Measurements from ENCODE around the gene DPYSL5.

Gene DPYSL5

GRCh38 chr2:26982102-26982742, 134.3 kb downstream of the DPYSL5 start:
- H3K79me2 ChIP-seq (ENCODE audit: insufficient read depth, low read length), result no peaks in the 10 kb centered on the region
- no peak overlapping the region for H3K9ac ChIP-seq (ENCODE audit: low read depth, low read length)
- DNase-seq (peak; percentile 12), ATAC-seq (ENCODE audit: insufficient read depth, low read depth) (peak; percentile 81)
- H3K4me3 ChIP-seq (ENCODE audit: low read depth in 1 of 2, low read length in 2 of 2), result no peak overlapping the region
- TF ChIP-seq EZH2 (IDR thresholded peaks at IDR 0.05; ENCODE audit: borderline replicate concordance, low read depth, low read length, severe bottlenecking) (no peak), CTCF (IDR thresholded peaks at IDR 0.05; ENCODE audit: borderline replicate concordance, extremely low read depth, low read length, poor library complexity, severe bottlenecking) (peak; percentile 47)
- no peaks in the 10 kb centered on the region for H3K4me1 ChIP-seq (ENCODE audit: insufficient read depth, low read length)
- no peak overlapping the region for H3K27ac ChIP-seq (ENCODE audit: low read length)
- H4K20me1 ChIP-seq (ENCODE audit: insufficient read depth, low read length), result no peaks in the 10 kb centered on the region
- peaks cover 29% of the 10 kb centered on the region for H3K27me3 ChIP-seq (ENCODE audit: insufficient read depth, low read length, poor library complexity)
- H3K9me3 ChIP-seq (ENCODE audit: insufficient read depth, low read length, severe bottlenecking), result no peaks in the 10 kb centered on the region
- H3K4me2 ChIP-seq (ENCODE audit: insufficient read depth, low read length), result no peak overlapping the region
- no peaks in the 10 kb centered on the region for H3K36me3 ChIP-seq (ENCODE audit: insufficient read depth, low read length)
- H2AFZ ChIP-seq (ENCODE audit: low read depth, low read length), result no peak overlapping the region

GRCh38 chr2:26983746-26984145, 135.8 kb downstream of the DPYSL5 start:
- Histone ChIP-seq H3K9ac (ENCODE audit: low read depth, low read length) (no peak overlapping the region), H3K4me3 (ENCODE audit: low read depth in 1 of 2, low read length in 2 of 2) (no peak overlapping the region), H3K9me3 (ENCODE audit: insufficient read depth, low read length, severe bottlenecking) (no peaks in the 10 kb centered on the region), H3K79me2 (ENCODE audit: insufficient read depth, low read length) (no peaks in the 10 kb centered on the region), H3K27ac (ENCODE audit: low read length) (no peak overlapping the region), H3K4me1 (ENCODE audit: insufficient read depth, low read length) (no peaks in the 10 kb centered on the region), H2AFZ (ENCODE audit: low read depth, low read length) (no peak overlapping the region), H3K4me2 (ENCODE audit: insufficient read depth, low read length) (no peak overlapping the region), H3K27me3 (ENCODE audit: insufficient read depth, low read length, poor library complexity) (peaks cover 31% of the 10 kb centered on the region), H4K20me1 (ENCODE audit: insufficient read depth, low read length) (no peaks in the 10 kb centered on the region), H3K36me3 (ENCODE audit: insufficient read depth, low read length) (no peaks in the 10 kb centered on the region)
- no peak for ATAC-seq (ENCODE audit: insufficient read depth, low read depth)
- DNase-seq, result no peak
- TF ChIP-seq CTCF (IDR thresholded peaks at IDR 0.05; ENCODE audit: borderline replicate concordance, extremely low read depth, low read length, poor library complexity, severe bottlenecking), result no peak
- no peak for TF ChIP-seq EZH2 (IDR thresholded peaks at IDR 0.05; ENCODE audit: borderline replicate concordance, low read depth, low read length, severe bottlenecking)

- Histone ChIP-seq H3K27ac (ENCODE audit: low read length) (no peak overlapping the region), H3K36me3 (ENCODE audit: insufficient read depth, low read length) (no peaks in the 10 kb centered on the region), H3K9ac (ENCODE audit: low read depth, low read length) (no peak overlapping the region), H3K9me3 (ENCODE audit: insufficient read depth, low read length, severe bottlenecking) (no peaks in the 10 kb centered on the region), H4K20me1 (ENCODE audit: insufficient read depth, low read length) (no peaks in the 10 kb centered on the region), H3K4me2 (ENCODE audit: insufficient read depth, low read length) (no peak overlapping the region), H3K79me2 (ENCODE audit: insufficient read depth, low read length) (no peaks in the 10 kb centered on the region), H2AFZ (ENCODE audit: low read depth, low read length) (no peak overlapping the region), H3K27me3 (ENCODE audit: insufficient read depth, low read length, poor library complexity) (peaks cover 25% of the 10 kb centered on the region), H3K4me1 (ENCODE audit: insufficient read depth, low read length) (no peaks in the 10 kb centered on the region), H3K4me3 (ENCODE audit: low read depth in 1 of 2, low read length in 2 of 2) (no peak overlapping the region)
- no peak for DNase-seq
- no peak for TF ChIP-seq CTCF (IDR thresholded peaks at IDR 0.05; ENCODE audit: borderline replicate concordance, extremely low read depth, low read length, poor library complexity, severe bottlenecking)
- no peak for ATAC-seq (ENCODE audit: insufficient read depth, low read depth)
Measured at GRCh38 chr2:26985807-26986206, 137.9 kb downstream of the DPYSL5 start.

- Histone ChIP-seq H4K20me1 (ENCODE audit: insufficient read depth, low read length) (no peaks in the 10 kb centered on the region), H3K4me2 (ENCODE audit: insufficient read depth, low read length) (no peak overlapping the region), H3K36me3 (ENCODE audit: insufficient read depth, low read length) (no peaks in the 10 kb centered on the region), H3K4me1 (ENCODE audit: insufficient read depth, low read length) (no peaks in the 10 kb centered on the region), H3K79me2 (ENCODE audit: insufficient read depth, low read length) (no peaks in the 10 kb centered on the region), H3K27ac (ENCODE audit: low read length) (no peak overlapping the region), H3K9me3 (ENCODE audit: insufficient read depth, low read length, severe bottlenecking) (no peaks in the 10 kb centered on the region), H3K27me3 (ENCODE audit: insufficient read depth, low read length, poor library complexity) (peaks cover 21% of the 10 kb centered on the region), H2AFZ (ENCODE audit: low read depth, low read length) (no peak overlapping the region), H3K9ac (ENCODE audit: low read depth, low read length) (no peak overlapping the region), H3K4me3 (ENCODE audit: low read depth in 1 of 2, low read length in 2 of 2) (no peak overlapping the region)
- ATAC-seq (ENCODE audit: insufficient read depth, low read depth) (no peak), DNase-seq (no peak)
- no peak for TF ChIP-seq EZH2 (IDR thresholded peaks at IDR 0.05; ENCODE audit: borderline replicate concordance, low read depth, low read length, severe bottlenecking)
- TF ChIP-seq CTCF (IDR thresholded peaks at IDR 0.05; ENCODE audit: borderline replicate concordance, extremely low read depth, low read length, poor library complexity, severe bottlenecking), result no peak
Measured at GRCh38 chr2:26986576-26986975, 138.6 kb downstream of the DPYSL5 start.

Measured in DND-41 (cell line).